Measurements from ENCODE around the gene ZNF684. TPM values are rescaled to one million over a fixed set of nuclear protein-coding genes. Genes with fewer than 3 reads are reported as not detected.

Gene ZNF684
- total and polyA plus RNA-seq, 2 of the 8 experiments (the other 6 are each of a cell fraction or from before 2014, with no cell fraction given), result 2.4 to 9.3 TPM

GRCh38 chr1:40532062-40532389 is 589 bp downstream of the ZNF684 start (continued):
- TF ChIP-seq CBX8 (IDR thresholded peaks at IDR 0.05; ENCODE audit: borderline replicate concordance, low read depth, low read length) (no peak), ATF3 (IDR thresholded peaks at IDR 0.05; ENCODE audit: insufficient read depth, low read depth, low read length) (no peak)

Data from H1 (cell line).